Glutamatergic neuron (in vitro differentiated cells): Measurements from ENCODE around the gene VIP. TPM values are rescaled to one million over a fixed set of nuclear protein-coding genes. Genes with fewer than 3 reads are reported as not detected.

Experiments
- DNase-seq: peaks from one replicate; pipeline ENCODE4 v3.0.0; 2022
- H3K27ac Mint-ChIP-seq: one replicate; pipeline ENCODE4 v1.8.0; 2020; ENCODE audit warnings: mild to moderate bottlenecking, mixed read lengths, inconsistent platforms; ENCODE audit not compliant: unreplicated experiment
- H3K27me3 Mint-ChIP-seq: one replicate; pipeline ENCODE4 v1.8.0; 2020; ENCODE audit warnings: mild to moderate bottlenecking, moderate library complexity, mixed read lengths, inconsistent platforms; ENCODE audit not compliant: unreplicated experiment
- H3K36me3 Mint-ChIP-seq: one replicate; pipeline ENCODE4 v1.8.0; 2020; ENCODE audit warnings: mild to moderate bottlenecking, mixed read lengths, inconsistent platforms; ENCODE audit not compliant: unreplicated experiment
- H3K4me1 Mint-ChIP-seq: one replicate; pipeline ENCODE4 v1.8.0; 2020; ENCODE audit warnings: mild to moderate bottlenecking, low read depth, mixed read lengths, inconsistent platforms; ENCODE audit not compliant: unreplicated experiment
- H3K4me3 Mint-ChIP-seq: one replicate; pipeline ENCODE4 v1.8.0; 2020; ENCODE audit warnings: mild to moderate bottlenecking, mixed read lengths, inconsistent platforms; ENCODE audit not compliant: unreplicated experiment
- H3K9me3 Mint-ChIP-seq: one replicate; pipeline ENCODE4 v1.8.0; 2020; ENCODE audit warnings: mild to moderate bottlenecking, moderate library complexity, mixed read lengths, inconsistent platforms; ENCODE audit not compliant: unreplicated experiment
- total RNA-seq: library from RNA; stranded (reverse); fragmentation: NEBNext Ultra II Directional; extraction: Animal tissue kit (Norgen Biotek cat#: 25700); gene quantifications from one replicate; pipeline ENCODE4 v1.2.1, GENCODE V29; 2021; ENCODE audit not compliant: unreplicated experiment
- TF ChIP-seq, protein P1 (sequence below): fragments of 200-600 bp; sonication (generic); IDR thresholded peaks from one replicate; pipeline ENCODE4 v1.5.0; 2021; ENCODE audit not compliant: partially characterized antibody, unreplicated experiment

The VIP gene
- total RNA-seq, 1 donor from 2014 or later = not detected

DNA sequence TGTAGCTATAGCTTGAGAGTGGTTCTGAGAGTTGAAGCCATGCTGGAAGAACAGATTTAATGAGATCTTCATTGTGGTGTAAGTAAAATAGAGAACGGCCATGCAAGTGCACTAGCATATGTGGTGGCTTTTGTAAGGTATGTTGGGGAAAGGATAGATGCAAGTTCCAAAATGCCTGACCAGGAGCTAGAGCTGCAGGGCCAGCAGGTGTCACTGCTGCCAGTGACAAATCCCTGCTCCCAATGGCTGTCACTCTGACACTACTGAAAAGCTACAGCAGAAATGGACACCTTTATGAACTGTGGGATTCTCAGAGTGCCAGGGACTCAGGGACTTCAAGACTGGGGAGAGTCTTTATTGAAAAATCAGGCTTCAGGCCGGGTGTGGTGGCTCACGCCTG is 23.1 kb upstream of the VIP start:
- Mint-ChIP-seq H3K4me1 (peaks cover 4% of the 10 kb centered on the region), H3K4me3 (no peak overlapping the region), H3K27ac (no peak overlapping the region), H3K27me3 (peaks cover 1% of the 10 kb centered on the region), H3K36me3 (no peaks in the 10 kb centered on the region), H3K9me3 (no peaks in the 10 kb centered on the region)
- TF ChIP-seq, protein P1, sequence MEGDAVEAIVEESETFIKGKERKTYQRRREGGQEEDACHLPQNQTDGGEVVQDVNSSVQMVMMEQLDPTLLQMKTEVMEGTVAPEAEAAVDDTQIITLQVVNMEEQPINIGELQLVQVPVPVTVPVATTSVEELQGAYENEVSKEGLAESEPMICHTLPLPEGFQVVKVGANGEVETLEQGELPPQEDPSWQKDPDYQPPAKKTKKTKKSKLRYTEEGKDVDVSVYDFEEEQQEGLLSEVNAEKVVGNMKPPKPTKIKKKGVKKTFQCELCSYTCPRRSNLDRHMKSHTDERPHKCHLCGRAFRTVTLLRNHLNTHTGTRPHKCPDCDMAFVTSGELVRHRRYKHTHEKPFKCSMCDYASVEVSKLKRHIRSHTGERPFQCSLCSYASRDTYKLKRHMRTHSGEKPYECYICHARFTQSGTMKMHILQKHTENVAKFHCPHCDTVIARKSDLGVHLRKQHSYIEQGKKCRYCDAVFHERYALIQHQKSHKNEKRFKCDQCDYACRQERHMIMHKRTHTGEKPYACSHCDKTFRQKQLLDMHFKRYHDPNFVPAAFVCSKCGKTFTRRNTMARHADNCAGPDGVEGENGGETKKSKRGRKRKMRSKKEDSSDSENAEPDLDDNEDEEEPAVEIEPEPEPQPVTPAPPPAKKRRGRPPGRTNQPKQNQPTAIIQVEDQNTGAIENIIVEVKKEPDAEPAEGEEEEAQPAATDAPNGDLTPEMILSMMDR = no peak
- DNase-seq = no peak

DNA sequence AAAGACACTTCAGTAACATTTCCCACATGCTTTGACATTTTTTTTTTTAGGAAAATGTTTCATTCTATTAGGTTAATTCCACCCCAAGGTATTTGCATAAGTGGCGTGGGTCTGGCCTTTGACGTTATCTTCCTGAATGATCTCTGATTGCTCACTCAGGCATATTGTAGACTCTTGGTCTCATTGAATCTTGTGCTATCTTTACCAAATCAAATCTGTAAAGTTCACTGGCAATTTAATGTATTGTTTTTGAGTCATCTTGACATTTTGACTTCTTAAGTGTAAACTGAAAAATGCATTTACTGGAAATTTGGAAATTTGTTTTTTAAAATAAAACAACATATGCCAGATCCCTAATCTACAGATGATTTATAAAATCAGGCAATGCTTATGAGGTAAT is 16.0 kb upstream of the VIP start:
- Mint-ChIP-seq H3K4me1 (no peaks in the 10 kb centered on the region), H3K9me3 (no peaks in the 10 kb centered on the region), H3K4me3 (no peak overlapping the region), H3K27me3 (peaks cover 1% of the 10 kb centered on the region), H3K27ac (no peak overlapping the region), H3K36me3 (no peaks in the 10 kb centered on the region)
- TF ChIP-seq, protein P1 = no peak
- no peak for DNase-seq

DNA sequence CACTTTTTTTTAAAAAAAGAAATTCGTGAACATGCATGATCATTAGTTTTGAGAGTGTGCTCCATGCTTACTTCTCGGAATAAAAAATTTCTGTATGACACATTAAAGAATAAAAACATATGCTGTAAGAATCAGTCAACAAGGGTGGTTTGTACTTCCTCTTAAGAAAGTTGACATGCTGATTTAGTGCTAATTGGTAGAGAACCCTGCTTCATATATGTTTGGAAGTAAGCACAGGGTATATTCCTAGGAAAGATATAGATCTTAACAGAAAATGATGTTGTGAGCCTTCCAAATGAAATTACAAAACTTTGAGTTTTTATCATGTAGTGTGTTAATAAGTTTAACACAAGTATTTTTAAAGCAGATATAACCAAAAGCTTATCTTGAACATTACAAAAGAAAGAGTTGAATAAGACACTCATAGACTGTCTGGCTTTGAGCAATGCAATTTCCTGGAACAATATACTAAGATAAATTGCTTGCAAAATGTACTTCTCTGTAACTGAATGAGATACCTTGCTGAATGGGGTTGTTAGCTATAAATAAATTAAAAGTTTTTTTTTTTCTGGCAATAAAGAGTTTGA is 13.8 kb upstream of the VIP start:
- TF ChIP-seq, protein P1 = no peak
- no peak for DNase-seq
- Mint-ChIP-seq H3K4me1 (no peaks in the 10 kb centered on the region), H3K4me3 (no peak overlapping the region), H3K27ac (no peak overlapping the region), H3K27me3 (no peaks in the 10 kb centered on the region), H3K36me3 (no peaks in the 10 kb centered on the region), H3K9me3 (no peaks in the 10 kb centered on the region)

DNA sequence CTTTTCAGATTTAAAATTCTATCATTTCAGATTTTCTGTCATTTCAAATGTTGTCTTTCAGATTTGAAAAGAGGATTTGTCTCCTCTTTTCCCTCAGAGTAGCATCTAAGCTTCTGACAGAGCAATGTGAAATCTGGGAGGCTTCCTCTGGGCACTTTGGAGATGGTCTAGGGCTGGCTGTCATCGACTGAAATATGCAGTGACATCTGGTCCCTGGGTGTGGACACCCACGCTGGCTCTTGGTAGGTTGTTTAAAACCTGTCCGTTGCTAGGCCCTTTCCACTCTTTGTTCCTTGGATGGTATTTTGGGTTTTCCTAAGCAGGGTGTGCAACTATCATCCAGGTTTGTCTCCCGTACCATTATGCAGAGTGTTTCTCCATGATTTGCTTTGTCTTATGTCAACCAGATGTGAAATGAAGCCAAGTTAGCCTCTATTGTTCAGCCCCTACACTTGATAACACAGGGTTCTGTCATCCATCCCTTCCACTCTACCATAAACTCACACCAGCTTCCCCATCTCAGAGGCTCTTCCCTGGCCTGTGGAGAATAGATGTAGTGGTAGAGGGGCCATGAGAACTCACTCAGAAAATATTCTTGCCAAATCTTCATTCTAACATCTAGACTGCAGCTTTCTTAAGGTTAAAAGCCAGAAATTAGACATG is 5.0 kb upstream of the VIP start:
- H3K36me3 Mint-ChIP-seq = no peaks in the 10 kb centered on the region
- H3K27me3 Mint-ChIP-seq = peaks cover 1% of the 10 kb centered on the region
- H3K9me3 Mint-ChIP-seq = peaks cover 2% of the 10 kb centered on the region
- no peaks in the 10 kb centered on the region for H3K4me1 Mint-ChIP-seq
- TF ChIP-seq, protein P1 = no peak
- no peak for DNase-seq
- H3K4me3 Mint-ChIP-seq = no peak overlapping the region
- no peak overlapping the region for H3K27ac Mint-ChIP-seq

DNA sequence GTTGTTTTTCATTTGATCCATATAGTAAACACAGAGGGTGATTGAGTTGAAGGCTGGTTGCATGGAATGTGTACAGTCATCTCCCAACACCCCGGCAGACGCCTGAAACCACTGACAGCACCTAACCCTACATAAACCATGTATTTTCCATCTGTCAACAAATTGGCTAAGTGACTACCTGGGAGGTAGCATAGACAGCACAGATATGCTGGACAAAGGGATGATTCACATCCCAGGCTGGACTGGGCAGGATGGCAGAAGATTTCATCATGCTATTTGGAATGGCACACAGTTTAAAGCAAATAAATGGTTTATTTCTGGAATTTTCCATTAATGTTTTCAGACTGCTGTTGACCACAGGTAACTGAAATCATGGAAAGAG is 4.4 kb upstream of the VIP start:
- Mint-ChIP-seq H3K4me3 (no peak overlapping the region), H3K9me3 (peaks cover 2% of the 10 kb centered on the region), H3K27me3 (peaks cover 1% of the 10 kb centered on the region), H3K27ac (no peak overlapping the region), H3K36me3 (no peaks in the 10 kb centered on the region), H3K4me1 (no peaks in the 10 kb centered on the region)
- TF ChIP-seq, protein P1 = no peak
- DNase-seq = no peak
